ENCODE data around the gene FGF14. TPM values are rescaled to one million over a fixed set of nuclear protein-coding genes. Genes with fewer than 3 reads are reported as not detected.

Gene FGF14
- total RNA-seq, 2 experiments from 2014 or later = not detected

GRCh38 chr13:102240110-102240509, 161.7 kb downstream of the FGF14 start:
- CTCF ChIA-PET = no interaction called here
- ATAC-seq (no peak), DNase-seq (no peak)
- no peak overlapping the region for H3K27ac Mint-ChIP-seq
- H3K27me3 Mint-ChIP-seq = no peaks in the 10 kb centered on the region
- no peaks in the 10 kb centered on the region for H3K4me1 Mint-ChIP-seq
- no peaks in the 10 kb centered on the region for H3K36me3 Mint-ChIP-seq
- H3K4me3 Mint-ChIP-seq = no peak overlapping the region
- no peaks in the 10 kb centered on the region for H3K9me3 Mint-ChIP-seq (ENCODE audit: low read depth)

DNA sequence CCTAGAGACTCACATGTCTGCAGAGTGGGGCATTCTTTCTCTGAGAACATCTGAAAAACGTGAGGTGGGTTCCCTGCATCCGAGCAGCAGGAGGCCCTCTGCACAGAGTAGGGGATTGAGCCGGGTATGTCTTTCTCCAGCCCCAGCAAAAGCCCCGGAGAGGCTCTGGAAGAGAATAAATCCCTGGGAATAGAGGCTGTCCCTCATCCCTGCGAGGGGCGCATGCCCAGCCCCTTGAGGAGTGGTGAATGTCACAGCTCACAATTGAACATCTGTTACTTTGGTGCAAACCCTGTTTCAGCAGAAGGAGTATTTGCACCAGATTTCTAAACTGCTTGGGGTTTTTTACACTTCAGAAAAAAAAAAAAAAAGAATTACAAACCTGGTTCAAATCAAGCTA, 164.6 kb downstream of the FGF14 start:
- Mint-ChIP-seq H3K9me3 (ENCODE audit: low read depth) (no peaks in the 10 kb centered on the region), H3K36me3 (no peaks in the 10 kb centered on the region), H3K27me3 (no peaks in the 10 kb centered on the region), H3K4me1 (peaks cover 8% of the 10 kb centered on the region), H3K27ac (no peak overlapping the region), H3K4me3 (no peak overlapping the region)
- DNase-seq (no peak), ATAC-seq (no peak)
- CTCF ChIA-PET = no interaction called here

GRCh38 chr13:102236830-102237229, 165.0 kb downstream of the FGF14 start:
- H3K4me3 Mint-ChIP-seq = no peak overlapping the region
- H3K27ac Mint-ChIP-seq = no peak overlapping the region
- H3K9me3 Mint-ChIP-seq (ENCODE audit: low read depth) = no peaks in the 10 kb centered on the region
- ATAC-seq (no peak), DNase-seq (no peak)
- H3K27me3 Mint-ChIP-seq = no peaks in the 10 kb centered on the region
- peaks cover 8% of the 10 kb centered on the region for H3K4me1 Mint-ChIP-seq
- CTCF ChIA-PET = no interaction called here
- H3K36me3 Mint-ChIP-seq = no peaks in the 10 kb centered on the region

GRCh38 chr13:102236341-102236740, 165.5 kb downstream of the FGF14 start:
- H3K36me3 Mint-ChIP-seq = no peaks in the 10 kb centered on the region

DNA sequence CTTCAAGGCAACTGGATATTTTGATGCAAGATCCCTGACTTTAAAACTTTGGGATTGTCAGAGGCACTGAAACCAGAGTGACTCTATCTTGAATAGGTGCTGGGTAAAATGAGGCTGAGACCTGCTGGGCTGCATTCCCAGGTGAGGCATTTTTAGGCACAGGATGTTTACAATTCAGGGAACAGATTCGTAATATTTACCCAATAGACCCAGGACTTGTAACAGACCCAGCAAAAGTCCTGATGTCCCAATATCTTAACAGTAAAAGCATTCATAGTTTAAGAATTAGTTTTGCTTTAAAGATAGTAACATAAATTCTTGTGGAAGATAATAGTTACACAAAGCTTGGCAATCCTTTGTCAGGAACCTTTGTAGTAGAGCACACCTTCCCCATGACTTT, 166.2 kb downstream of the FGF14 start:
- H3K4me1 Mint-ChIP-seq = peaks cover 8% of the 10 kb centered on the region
- no peak overlapping the region for H3K27ac Mint-ChIP-seq
- no peak overlapping the region for H3K4me3 Mint-ChIP-seq
- H3K27me3 Mint-ChIP-seq = no peaks in the 10 kb centered on the region
- no peak for ATAC-seq
- no peak for DNase-seq
- H3K36me3 Mint-ChIP-seq = no peaks in the 10 kb centered on the region
- CTCF ChIA-PET = no interaction called here
- H3K9me3 Mint-ChIP-seq (ENCODE audit: low read depth) = no peaks in the 10 kb centered on the region

More at GRCh38 chr13:102236341-102236740, 165.5 kb downstream of the FGF14 start:
- Mint-ChIP-seq H3K27me3 (no peaks in the 10 kb centered on the region), H3K27ac (no peak overlapping the region), H3K9me3 (ENCODE audit: low read depth) (no peaks in the 10 kb centered on the region), H3K4me1 (peaks cover 8% of the 10 kb centered on the region), H3K4me3 (no peak overlapping the region)
- no peak for ATAC-seq
- CTCF ChIA-PET = no interaction called here
- no peak for DNase-seq

DNA sequence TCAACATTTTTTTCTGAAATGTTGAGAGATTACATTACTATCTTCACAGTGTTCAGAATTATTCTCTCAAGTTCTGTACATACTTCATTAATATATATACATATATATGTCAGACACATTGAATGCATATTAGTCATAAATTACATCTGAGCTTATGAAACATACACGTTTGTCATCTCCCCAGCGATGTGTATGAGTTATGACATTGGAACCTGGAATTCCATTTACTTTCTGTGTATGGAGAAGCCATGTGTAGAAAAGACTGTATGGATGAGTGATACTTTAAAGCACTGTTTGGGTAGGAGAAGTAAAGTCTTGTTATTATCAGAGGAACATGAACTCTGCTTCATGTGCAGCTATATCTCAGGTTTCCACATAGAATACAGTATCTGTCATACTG, 167.2 kb downstream of the FGF14 start:
- Mint-ChIP-seq H3K27me3 (peaks cover 4% of the 10 kb centered on the region), H3K27ac (no peak overlapping the region), H3K4me3 (no peak overlapping the region), H3K4me1 (peaks cover 8% of the 10 kb centered on the region), H3K9me3 (ENCODE audit: low read depth) (no peaks in the 10 kb centered on the region), H3K36me3 (no peaks in the 10 kb centered on the region)
- no peak for ATAC-seq
- CTCF ChIA-PET = interaction anchor here (0.5 kb wide), 1 partner anchor 22 kb away, joined by 4 read pairs; no protein-coding TSS in a partner anchor
- DNase-seq = no peak

- H3K4me1 Mint-ChIP-seq = peaks cover 8% of the 10 kb centered on the region
- peak overlapping the region; percentile 52 for H3K27ac Mint-ChIP-seq
- peak; percentile 47 for ATAC-seq
- H3K9me3 Mint-ChIP-seq (ENCODE audit: low read depth) = no peaks in the 10 kb centered on the region
- CTCF ChIA-PET = no interaction called here
- DNase-seq = no peak
- H3K4me3 Mint-ChIP-seq = no peak overlapping the region
- H3K36me3 Mint-ChIP-seq = no peaks in the 10 kb centered on the region
- peaks cover 4% of the 10 kb centered on the region for H3K27me3 Mint-ChIP-seq
Measured at GRCh38 chr13:102233566-102234208, 168.2 kb downstream of the FGF14 start.

GRCh38 chr13:102231479-102231878, 170.4 kb downstream of the FGF14 start:
- Mint-ChIP-seq H3K36me3 (no peaks in the 10 kb centered on the region), H3K27ac (no peak overlapping the region), H3K4me3 (no peak overlapping the region), H3K9me3 (ENCODE audit: low read depth) (no peaks in the 10 kb centered on the region), H3K27me3 (peaks cover 4% of the 10 kb centered on the region), H3K4me1 (peaks cover 8% of the 10 kb centered on the region)
- ATAC-seq = no peak
- CTCF ChIA-PET = no interaction called here
- DNase-seq = no peak

DNA sequence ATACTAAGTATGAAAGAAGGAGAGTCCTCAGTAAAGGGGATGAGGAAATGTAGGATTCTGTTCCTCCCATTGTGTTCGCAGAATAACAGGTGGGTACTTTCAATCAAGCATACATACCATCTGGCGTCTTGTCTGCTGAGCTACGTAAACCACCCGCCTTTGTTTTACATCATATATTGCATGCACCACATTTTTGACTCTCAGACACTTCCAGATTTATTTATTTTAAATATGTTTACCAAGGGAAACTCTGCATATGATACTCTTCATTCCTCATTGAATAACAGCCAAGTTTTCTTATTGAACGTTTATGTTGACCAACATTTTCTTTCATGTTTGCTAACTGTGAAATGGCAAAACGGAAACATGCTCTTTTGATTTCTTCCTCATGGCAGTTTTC, 174.1 kb downstream of the FGF14 start:
- Mint-ChIP-seq H3K4me1 (no peaks in the 10 kb centered on the region), H3K36me3 (no peaks in the 10 kb centered on the region), H3K9me3 (ENCODE audit: low read depth) (no peaks in the 10 kb centered on the region), H3K4me3 (no peak overlapping the region), H3K27me3 (peaks cover 4% of the 10 kb centered on the region), H3K27ac (no peak overlapping the region)
- CTCF ChIA-PET = no interaction called here
- DNase-seq (no peak), ATAC-seq (no peak)

GRCh38 chr13:102226591-102226990, 175.3 kb downstream of the FGF14 start:
- no peak overlapping the region for H3K4me3 Mint-ChIP-seq
- CTCF ChIA-PET = no interaction called here

GRCh38 chr13:102225892-102226291, 176.0 kb downstream of the FGF14 start:
- DNase-seq (no peak), ATAC-seq (no peak)
- CTCF ChIA-PET = no interaction called here
- Mint-ChIP-seq H3K4me1 (no peaks in the 10 kb centered on the region), H3K36me3 (no peaks in the 10 kb centered on the region), H3K4me3 (no peak overlapping the region), H3K9me3 (ENCODE audit: low read depth) (no peaks in the 10 kb centered on the region), H3K27me3 (peaks cover 4% of the 10 kb centered on the region), H3K27ac (no peak overlapping the region)

More at GRCh38 chr13:102226591-102226990, 175.3 kb downstream of the FGF14 start:
- DNase-seq (no peak), ATAC-seq (no peak)
- H3K27me3 Mint-ChIP-seq = peaks cover 4% of the 10 kb centered on the region
- H3K27ac Mint-ChIP-seq = no peak overlapping the region
- no peaks in the 10 kb centered on the region for H3K36me3 Mint-ChIP-seq
- H3K4me1 Mint-ChIP-seq = no peaks in the 10 kb centered on the region
- no peaks in the 10 kb centered on the region for H3K9me3 Mint-ChIP-seq (ENCODE audit: low read depth)

DNA sequence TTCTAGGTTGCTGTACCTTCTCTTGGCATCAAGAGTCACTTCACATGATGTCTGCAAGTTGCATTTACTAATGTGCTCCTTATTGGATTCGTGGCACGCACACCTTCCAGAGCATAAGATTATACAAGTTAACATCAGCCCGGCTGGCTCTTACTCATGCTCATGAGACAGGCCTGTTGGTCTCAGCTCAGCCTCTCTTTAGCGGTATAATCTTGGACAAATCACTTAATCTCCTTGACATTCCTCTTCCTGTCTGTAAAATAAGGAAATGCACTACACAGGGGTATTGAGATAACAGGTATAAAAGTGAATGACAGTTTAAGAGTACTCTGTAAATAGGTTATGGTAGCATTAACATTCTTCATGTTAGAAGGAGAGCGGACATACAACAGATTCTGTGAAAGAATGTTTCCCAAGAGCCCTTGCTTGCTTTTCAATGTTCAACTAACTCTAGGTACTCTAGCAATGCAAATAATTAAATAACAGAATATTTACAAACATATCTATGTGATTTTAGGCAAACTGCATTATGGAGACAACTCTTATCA, 181.1 kb downstream of the FGF14 start:
- DNase-seq (no peak), ATAC-seq (no peak)
- no peak overlapping the region for H3K4me3 Mint-ChIP-seq
- H3K36me3 Mint-ChIP-seq = no peaks in the 10 kb centered on the region
- H3K27ac Mint-ChIP-seq = no peak overlapping the region
- CTCF ChIA-PET = no interaction called here
- no peaks in the 10 kb centered on the region for H3K27me3 Mint-ChIP-seq
- no peaks in the 10 kb centered on the region for H3K4me1 Mint-ChIP-seq
- no peaks in the 10 kb centered on the region for H3K9me3 Mint-ChIP-seq (ENCODE audit: low read depth)

DNA sequence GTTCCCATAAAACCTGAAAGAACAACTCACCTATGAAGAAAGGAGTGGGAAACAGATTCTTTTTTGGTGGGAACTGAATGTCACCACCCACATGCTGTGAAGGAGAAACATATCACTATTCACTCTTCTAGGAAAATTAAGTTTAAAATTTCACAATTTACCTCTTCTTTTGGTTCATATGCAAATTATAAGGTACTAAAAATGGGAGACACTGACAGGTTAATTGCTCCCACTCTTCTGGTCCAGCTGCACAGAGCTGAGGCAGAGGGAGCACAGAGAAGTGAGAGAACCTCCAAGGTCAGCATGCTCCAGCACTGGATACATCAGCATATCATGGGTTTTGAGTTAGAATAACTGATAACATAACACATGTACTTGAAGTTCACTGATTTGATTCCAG, 186.9 kb downstream of the FGF14 start:
- no peak overlapping the region for H3K27ac Mint-ChIP-seq
- H3K27me3 Mint-ChIP-seq = no peaks in the 10 kb centered on the region
- ATAC-seq (no peak), DNase-seq (no peak)
- H3K4me3 Mint-ChIP-seq = no peak overlapping the region
- H3K4me1 Mint-ChIP-seq = no peaks in the 10 kb centered on the region
- CTCF ChIA-PET = no interaction called here
- no peaks in the 10 kb centered on the region for H3K36me3 Mint-ChIP-seq
- H3K9me3 Mint-ChIP-seq (ENCODE audit: low read depth) = no peaks in the 10 kb centered on the region

DNA sequence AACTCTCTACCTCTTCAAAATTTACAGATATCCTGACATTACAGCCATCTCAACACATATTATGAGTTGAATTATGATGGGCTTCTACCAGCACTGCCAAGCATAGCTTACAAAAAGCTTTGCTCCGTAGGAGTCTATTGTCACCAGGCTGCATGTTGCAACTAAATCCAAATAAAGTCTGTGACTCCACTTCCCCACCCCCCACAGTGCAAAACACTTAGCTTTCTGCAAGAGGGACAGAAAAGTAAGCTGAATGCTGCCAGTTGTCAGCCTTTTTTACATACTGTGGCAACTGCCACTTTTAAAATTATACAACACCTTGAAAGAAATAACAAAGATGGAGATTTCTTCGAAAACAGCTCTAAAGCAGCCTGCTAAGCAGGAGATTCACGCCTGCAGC, 189.1 kb downstream of the FGF14 start:
- CTCF ChIA-PET = no interaction called here
- ATAC-seq (no peak), DNase-seq (no peak)

More for the DNA sequence above, 189.1 kb downstream of the FGF14 start:
- no peaks in the 10 kb centered on the region for H3K36me3 Mint-ChIP-seq
- H3K4me1 Mint-ChIP-seq = no peaks in the 10 kb centered on the region
- no peaks in the 10 kb centered on the region for H3K9me3 Mint-ChIP-seq (ENCODE audit: low read depth)
- H3K4me3 Mint-ChIP-seq = no peak overlapping the region
- no peak overlapping the region for H3K27ac Mint-ChIP-seq
- H3K27me3 Mint-ChIP-seq = no peaks in the 10 kb centered on the region
